Activated naive CD8-positive, alpha-beta T cell treated with anti-CD3 and anti-CD28 coated beads, Interleukin-2, amount 10 ng/mL, durations not matched to agents 7 days and 5 days (primary cell): ENCODE results near the gene RAB11B. TPM values are rescaled to one million over a fixed set of nuclear protein-coding genes. Genes with fewer than 3 reads are reported as not detected.

Experiments used
- microRNA-seq: library from miRNA; unstranded; fragments of <30 nt; microRNA quantifications from one replicate; pipeline ENCODE4 v1.2.0, GENCODE V29; 2022
- total RNA-seq, 2 experiments: library from RNA; stranded (reverse); gene quantifications; one replicate each; pipeline ENCODE4 v1.2.3, GENCODE V29; 2021

RAB11B gene
- total RNA-seq, 2 experiments from 2014 or later: 98.8 to 103 TPM

Small RNA genes lying within 50 kb of the gene (microRNA-seq; reads per million reads assigned to microRNA genes)
- 26.0 reads per million, percentile 32 among the genes with 10 or more reads in this experiment for gene MIR4999

Other genes starting within 250 kb of the RAB11B start
- under 1 TPM; 0.03 to 0.50 TPM for gene FBN3, start 240.8 kb upstream of the RAB11B start, total RNA-seq
- gene CERS4, start 181.0 kb upstream of the RAB11B start, total RNA-seq: 10 to 100 TPM; 32.5 to 32.8 TPM
- gene CD320, start 82.0 kb upstream of the RAB11B start, total RNA-seq: 10 to 100 TPM; 36.1 to 38.4 TPM
- 10 to 100 TPM; 53.8 to 59.0 TPM for gene NDUFA7, start 69.0 kb upstream of the RAB11B start, total RNA-seq
- gene RPS28, start 68.9 kb upstream of the RAB11B start, total RNA-seq: 1,000 to 10,000 TPM; 1,838 to 1,917 TPM
- 1 to 10 TPM; 4.5 to 4.8 TPM for gene KANK3, start 47.1 kb upstream of the RAB11B start, total RNA-seq
- gene ANGPTL4, start 26.2 kb upstream of the RAB11B start, total RNA-seq: under 1 TPM in 1 of 2 experiments, not detected in 1; 0.64 TPM
- 10 to 100 TPM; 23.9 to 25.0 TPM for gene MARCHF2, start 22.9 kb downstream of the RAB11B start, total RNA-seq
- gene HNRNPM, start 54.6 kb downstream of the RAB11B start, total RNA-seq: 100 to 1,000 TPM; 188 to 198 TPM
- 1 to 10 TPM; 2.3 to 2.5 TPM for gene PRAM1, start 112.3 kb downstream of the RAB11B start, total RNA-seq
- 10 to 100 TPM; 38.2 to 40.5 TPM for gene ZNF414, start 123.8 kb downstream of the RAB11B start, total RNA-seq
- 100 to 1,000 TPM; 306 to 332 TPM for gene MYO1F, start 187.1 kb downstream of the RAB11B start, total RNA-seq
- 10 to 100 TPM; 40.3 to 41.3 TPM for gene ADAMTS10, start 220.4 kb downstream of the RAB11B start, total RNA-seq
- gene NFILZ, start 240.3 kb downstream of the RAB11B start, total RNA-seq: not detected